Breast epithelium (tissue), 4 donors: ENCODE measurements around the gene DELE1. TPM values are rescaled to one million over a fixed set of nuclear protein-coding genes. Genes with fewer than 3 reads are reported as not detected.

ENCODE experiments used
- DNase-seq, 2 donors: peaks; one replicate each; pipeline ENCODE4 v3.0.0-alpha.2; 2019; ENCODE audit warnings: low spot score in 2 of 2
- H3K27ac ChIP-seq, 2 donors: fragments of 200-600 bp; sonication (generic) in 1 of 2; one replicate each; pipeline ENCODE4 v1.5.1; 2016 to 2019; ENCODE audit warnings: mild to moderate bottlenecking in 1 of 2
- H3K27me3 ChIP-seq, 2 donors: fragments of 200-600 bp; sonication (generic) in 1 of 2; one replicate each; pipeline versions ENCODE4 v1.5.1 to v1.6.0; 2017 to 2019; ENCODE audit warnings: control low read depth in 1 of 2, mild to moderate bottlenecking in 1 of 2
- H3K36me3 ChIP-seq: fragments of 200-600 bp; one replicate; pipeline ENCODE4 v1.5.1; 2019
- H3K4me1 ChIP-seq, 2 donors: fragments of 200-600 bp; sonication (generic); one replicate each; pipeline ENCODE4 v1.5.1; 2016 to 2019; ENCODE audit warnings: control low read depth in 1 of 2
- H3K4me3 ChIP-seq, 3 donors: fragments of 200-600 bp; sonication (generic); 1 replicate in 2 of 3; 2 replicates in 1 of 3; pipeline ENCODE4 v1.5.1; 2016 to 2019; ENCODE audit warnings: mild to moderate bottlenecking in 3 of 3, moderate library complexity in 2 of 3
- H3K9me3 ChIP-seq, 2 donors: fragments of 200-600 bp; sonication (generic) in 1 of 2; one replicate each; pipeline ENCODE4 v1.5.1; 2016 to 2019; ENCODE audit warnings: control low read depth in 1 of 2
- POLR2A ChIP-seq: fragments of 450-650 bp; IDR thresholded peaks from one replicate; pipeline ENCODE4 v1.6.1; 2016; ENCODE audit warnings: antibody characterized with exemption, mild to moderate bottlenecking, moderate library complexity
- POLR2AphosphoS5 ChIP-seq, 3 donors: sonication (generic); formaldehyde crosslinking; IDR thresholded peaks; one replicate each; pipeline ENCODE4 v1.6.1; 2017; ENCODE audit warnings: antibody characterized with exemption in 3 of 3
- intact Hi-C: fragments of 100-400 bp; cut with DNase I; formaldehyde crosslinking; loops from one replicate; pipeline ENCODE4 v1.15.1; 2023; ENCODE audit warnings: low total_unique reads
- total RNA-seq, 3 donors: library from RNA; depleted of rRNA; stranded (reverse); fragments of >200 nt; gene quantifications; one replicate each; pipeline ENCODE4 v1.1.0, GENCODE V29; 2016
- TF ChIP-seq, protein P1 (sequence below), 3 donors: fragments of 450-650 bp; IDR thresholded peaks; one replicate each; pipeline ENCODE4 v1.5.1; 2016 to 2017; ENCODE audit warnings: antibody characterized with exemption in 3 of 3, mild to moderate bottlenecking in 3 of 3, moderate library complexity in 3 of 3

DELE1 gene
- total RNA-seq, 3 donors from 2014 or later = 74.6 to 95.1 (median 76.7) TPM

DNA sequence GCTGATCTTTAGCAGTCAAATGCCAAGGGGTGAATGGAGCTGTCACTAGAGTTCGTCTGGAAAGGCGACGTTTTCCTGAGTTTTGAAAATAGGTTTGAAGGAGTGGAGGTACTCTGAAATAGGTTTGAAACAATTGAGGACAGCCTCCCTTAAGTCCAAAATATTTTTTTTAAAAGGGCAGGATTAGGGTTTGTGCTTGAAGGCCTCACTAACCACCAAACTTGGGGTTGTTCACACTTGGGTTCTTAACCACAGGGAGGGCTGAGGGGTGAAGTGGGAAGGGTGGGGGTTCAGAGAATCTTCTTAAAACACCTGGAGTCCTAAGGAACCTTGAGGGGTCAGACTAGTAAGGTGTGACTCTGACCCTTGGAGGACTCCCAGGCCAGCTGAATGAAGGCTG, 37.8 kb downstream of the DELE1 start:
- Histone ChIP-seq H3K9me3 (no peaks in the 10 kb centered on the region), H3K4me3 (no peak overlapping the region), H3K4me1 (no peaks in the 10 kb centered on the region), H3K27me3 (no peaks in the 10 kb centered on the region), H3K27ac (no peak overlapping the region), H3K36me3 (no peaks in the 10 kb centered on the region)
- no peak for DNase-seq
- intact Hi-C loops = loop anchor here (10.0 kb wide), 1 partner anchor 267 kb away; no protein-coding TSS in a partner anchor
- TF ChIP-seq POLR2A (no peak), POLR2AphosphoS5 (IDR thresholded peaks at IDR 0.05) (no peak)
- TF ChIP-seq, protein P1, sequence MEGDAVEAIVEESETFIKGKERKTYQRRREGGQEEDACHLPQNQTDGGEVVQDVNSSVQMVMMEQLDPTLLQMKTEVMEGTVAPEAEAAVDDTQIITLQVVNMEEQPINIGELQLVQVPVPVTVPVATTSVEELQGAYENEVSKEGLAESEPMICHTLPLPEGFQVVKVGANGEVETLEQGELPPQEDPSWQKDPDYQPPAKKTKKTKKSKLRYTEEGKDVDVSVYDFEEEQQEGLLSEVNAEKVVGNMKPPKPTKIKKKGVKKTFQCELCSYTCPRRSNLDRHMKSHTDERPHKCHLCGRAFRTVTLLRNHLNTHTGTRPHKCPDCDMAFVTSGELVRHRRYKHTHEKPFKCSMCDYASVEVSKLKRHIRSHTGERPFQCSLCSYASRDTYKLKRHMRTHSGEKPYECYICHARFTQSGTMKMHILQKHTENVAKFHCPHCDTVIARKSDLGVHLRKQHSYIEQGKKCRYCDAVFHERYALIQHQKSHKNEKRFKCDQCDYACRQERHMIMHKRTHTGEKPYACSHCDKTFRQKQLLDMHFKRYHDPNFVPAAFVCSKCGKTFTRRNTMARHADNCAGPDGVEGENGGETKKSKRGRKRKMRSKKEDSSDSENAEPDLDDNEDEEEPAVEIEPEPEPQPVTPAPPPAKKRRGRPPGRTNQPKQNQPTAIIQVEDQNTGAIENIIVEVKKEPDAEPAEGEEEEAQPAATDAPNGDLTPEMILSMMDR (IDR thresholded peaks at IDR 0.05) = no peak

DNA sequence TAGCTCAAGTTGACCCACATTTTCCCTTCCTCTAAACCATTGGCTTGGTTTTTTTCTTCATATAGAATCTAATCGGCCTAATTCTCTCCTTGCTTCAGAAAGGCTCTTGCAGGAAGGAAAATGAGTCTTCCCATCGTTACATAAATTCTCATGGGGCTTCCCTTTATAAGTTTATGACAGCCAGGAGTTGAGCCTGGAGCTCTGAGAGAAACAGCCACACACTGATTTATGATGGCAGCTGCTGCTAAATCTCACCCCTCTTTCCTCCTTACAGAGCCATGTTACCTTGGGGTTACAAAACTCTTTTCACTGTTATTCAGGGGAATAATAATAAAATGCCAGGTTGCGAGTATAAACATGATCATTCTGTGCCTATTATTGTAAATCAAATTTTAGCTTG, 40.0 kb downstream of the DELE1 start:
- intact Hi-C loops = loop anchor here (10.0 kb wide), 1 partner anchor 269 kb away; no protein-coding TSS in a partner anchor
- Histone ChIP-seq H3K4me3 (no peak overlapping the region), H3K36me3 (no peaks in the 10 kb centered on the region), H3K9me3 (no peaks in the 10 kb centered on the region), H3K27ac (no peak overlapping the region), H3K4me1 (no peaks in the 10 kb centered on the region), H3K27me3 (no peaks in the 10 kb centered on the region)
- TF ChIP-seq, protein P1 (IDR thresholded peaks at IDR 0.05) = no peak
- no peak for TF ChIP-seq POLR2A
- TF ChIP-seq POLR2AphosphoS5 (IDR thresholded peaks at IDR 0.05) = no peak
- DNase-seq = no peak

DNA sequence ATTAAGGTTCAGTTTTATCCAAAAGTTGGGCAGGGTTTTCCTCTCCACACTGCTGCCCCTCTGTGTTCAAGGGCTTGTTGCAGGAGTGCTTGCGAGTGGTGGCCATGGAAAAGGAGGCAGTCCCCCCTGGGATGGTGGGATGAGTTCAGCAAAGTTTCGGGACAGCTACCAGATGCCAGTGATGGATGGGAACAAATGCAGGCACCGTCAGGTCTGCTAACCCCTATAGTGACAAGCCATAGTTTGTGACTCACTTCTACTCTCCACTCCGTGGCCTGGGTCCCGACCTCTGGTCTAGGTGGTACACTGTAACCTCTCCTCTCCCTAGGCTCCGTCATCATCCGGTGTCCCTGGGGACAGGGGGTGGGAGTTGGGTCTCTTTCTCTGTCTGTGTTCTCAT, 41.4 kb downstream of the DELE1 start:
- H3K9me3 ChIP-seq = no peaks in the 10 kb centered on the region
- intact Hi-C loops = loop anchor here (5.0 to 10.0 kb wide), 2 partner anchors 270 to 422 kb away; no protein-coding TSS in a partner anchor
- H3K36me3 ChIP-seq = no peaks in the 10 kb centered on the region
- no peak for TF ChIP-seq POLR2AphosphoS5 (IDR thresholded peaks at IDR 0.05)
- TF ChIP-seq, protein P1 (IDR thresholded peaks at IDR 0.05) = no peak
- TF ChIP-seq POLR2A = no peak
- H3K27me3 ChIP-seq = no peaks in the 10 kb centered on the region
- no peak overlapping the region for H3K27ac ChIP-seq
- DNase-seq = no peak
- H3K4me3 ChIP-seq = no peak overlapping the region
- peaks cover 0 to 3% of the 10 kb centered on the region in 2 donors for H3K4me1 ChIP-seq

GRCh38 chr5:141966275-141966962, 42.7 kb downstream of the DELE1 start:
- DNase-seq = no peak
- H3K36me3 ChIP-seq = no peaks in the 10 kb centered on the region
- no peaks in the 10 kb centered on the region for H3K27me3 ChIP-seq
- peaks cover 0 to 10% of the 10 kb centered on the region in 2 donors for H3K4me1 ChIP-seq
- TF ChIP-seq, protein P1 (IDR thresholded peaks at IDR 0.05) = no peak
- TF ChIP-seq POLR2A = no peak
- no peak for TF ChIP-seq POLR2AphosphoS5 (IDR thresholded peaks at IDR 0.05)
- H3K27ac ChIP-seq = no peak overlapping the region
- intact Hi-C loops = loop anchor here (5.0 to 10.0 kb wide), 2 partner anchors 272 to 421 kb away; no protein-coding TSS in a partner anchor
- H3K9me3 ChIP-seq = no peaks in the 10 kb centered on the region
- H3K4me3 ChIP-seq = no peak overlapping the region

GRCh38 chr5:141966963-141967333, 43.3 kb downstream of the DELE1 start:
- Histone ChIP-seq H3K27ac (no peak overlapping the region), H3K9me3 (no peaks in the 10 kb centered on the region), H3K27me3 (no peaks in the 10 kb centered on the region), H3K4me1 (peaks cover 0 to 10% of the 10 kb centered on the region in 2 donors), H3K36me3 (no peaks in the 10 kb centered on the region), H3K4me3 (no peak overlapping the region)
- TF ChIP-seq, protein P1 (IDR thresholded peaks at IDR 0.05) = no peak
- TF ChIP-seq POLR2AphosphoS5 (IDR thresholded peaks at IDR 0.05) = no peak
- TF ChIP-seq POLR2A = no peak
- no peak for DNase-seq
- intact Hi-C loops = loop anchor here (5.0 to 10.0 kb wide), 2 partner anchors 272 to 420 kb away; no protein-coding TSS in a partner anchor
